Activated CD4-positive, alpha-beta memory T cell treated with anti-CD3 and anti-CD28 coated beads, Interleukin-2, amount 10 ng/mL, durations not matched to agents 7 days and 5 days (primary cell): ENCODE results near the gene LIN54. TPM values are rescaled to one million over a fixed set of nuclear protein-coding genes. Genes with fewer than 3 reads are reported as not detected.
A peak's percentile ranks its signal among the peaks of the same experiment; 100 is the strongest.
"Not testable (repeated sequence)": the region's sequence is repeated elsewhere in the genome, so short reads cannot be mapped to it uniquely, and the experiment has no call there.

Source experiments
- CTCF ChIA-PET: fragments of 350-600 bp; sonication (Branson Sonifier 250); formaldehyde crosslinking; loops from one replicate; lab custom pipeline; 2021; ENCODE audit warnings: antibody characterized with exemption, inconsistent platforms; lab: Charles Lee
- POLR2A ChIA-PET: fragments of 350-600 bp; sonication (Branson Sonifier 250); formaldehyde crosslinking; loops from one replicate; lab custom pipeline; 2021; ENCODE audit warnings: antibody characterized with exemption; lab: Charles Lee
- DNase-seq: peaks from one replicate; pipeline ENCODE4 v3.0.0-alpha.2; 2020
- H3K27ac Mint-ChIP-seq: one replicate; pipeline ENCODE4 v1.8.0; 2021; ENCODE audit warnings: mild to moderate bottlenecking, mixed read lengths
- H3K27me3 Mint-ChIP-seq: one replicate; pipeline ENCODE4 v1.8.0; 2021; ENCODE audit warnings: mixed read lengths
- H3K36me3 Mint-ChIP-seq: one replicate; pipeline ENCODE4 v1.8.0; 2021; ENCODE audit warnings: low read depth, mixed read lengths
- H3K4me1 Mint-ChIP-seq: one replicate; pipeline ENCODE4 v1.8.0; 2021; ENCODE audit warnings: mixed read lengths
- H3K4me3 Mint-ChIP-seq: one replicate; pipeline ENCODE4 v1.8.0; 2021; ENCODE audit warnings: mild to moderate bottlenecking, mixed read lengths
- H3K9me3 Mint-ChIP-seq: one replicate; pipeline ENCODE4 v1.8.0; 2021; ENCODE audit warnings: mixed read lengths
- total RNA-seq, 2 experiments: library from RNA; stranded (reverse); gene quantifications; one replicate each; pipeline ENCODE4 v1.2.3, GENCODE V29; 2021

Gene LIN54
- 10 to 100 TPM; 34.6 to 36.9 TPM for total RNA-seq

DNA sequence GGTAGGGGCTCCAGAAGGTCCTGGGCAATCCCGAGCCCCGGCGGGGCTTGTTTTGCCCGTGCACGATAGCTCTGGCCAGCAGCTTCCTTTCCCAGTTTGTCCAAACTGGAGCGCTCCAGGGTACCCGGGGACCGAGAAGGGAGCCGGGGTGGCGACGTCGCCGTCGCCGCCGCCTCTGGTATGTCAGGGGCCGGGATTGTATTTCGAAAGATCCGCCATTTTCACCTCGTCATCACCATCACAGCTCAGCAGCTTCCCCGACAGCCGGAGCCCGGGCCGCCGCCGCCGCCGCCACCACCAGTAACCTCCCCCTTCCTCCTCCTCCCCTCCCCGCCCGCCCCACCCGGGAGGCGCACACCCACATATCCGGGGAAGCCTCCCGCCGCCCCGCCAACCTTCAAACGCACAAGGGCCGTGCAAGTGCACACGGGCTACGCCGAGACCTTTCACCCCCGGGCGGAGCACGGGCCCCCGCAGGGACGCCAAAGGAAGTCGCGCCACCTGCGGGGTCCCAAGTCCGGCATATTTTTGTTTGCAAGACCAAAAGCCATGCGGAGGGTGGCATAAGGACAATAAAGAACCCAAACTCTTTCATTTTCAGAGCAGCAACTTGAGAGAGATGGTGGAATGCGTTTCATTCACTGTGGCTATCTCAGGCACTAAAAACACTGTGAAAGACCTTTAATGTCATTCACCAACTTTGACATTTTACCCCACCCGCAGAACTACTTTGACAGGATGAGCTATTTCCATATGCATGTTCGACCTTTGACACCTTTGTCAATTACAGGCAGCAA is at the start of gene LIN54:
TSS of gene LIN54 (minus strand) at position 302 of the 797 bp plus-strand sequence. CDS start 25,979 bp downstream, outside the sequence.
- DNase-seq, result peak; percentile 92
- CTCF ChIA-PET, result interaction anchor here (0.7 to 2.4 kb wide), 15 partner anchors 16 to 726 kb away, joined by 3 to 19 read pairs (median 4); partner anchors contain the start of genes COPS4, COQ2, HNRNPD and THAP9
- POLR2A ChIA-PET, result interaction anchor here (0.9 to 5.4 kb wide), 18 partner anchors 9 to 636 kb away, joined by 3 to 96 read pairs (median 7); partner anchors contain the start of genes COPS4, COQ2, HELQ and HNRNPD
- H3K9me3 Mint-ChIP-seq, result no peaks in the 10 kb centered on the region
- peak within 1 kb of the TSS; percentile 100 for H3K4me3 Mint-ChIP-seq
- H3K36me3 Mint-ChIP-seq, result peaks cover 12% of the 10 kb centered on the region
- H3K4me1 Mint-ChIP-seq, result peaks cover 51% of the 10 kb centered on the region
- H3K27me3 Mint-ChIP-seq, result no peaks in the 10 kb centered on the region
- H3K27ac Mint-ChIP-seq, result peak within 1 kb of the TSS; percentile 96

GRCh38 chr4:83054928-83055327 is 44.3 kb upstream of the LIN54 start:
- peaks cover 35% of the 10 kb centered on the region for H3K36me3 Mint-ChIP-seq
- no peaks in the 10 kb centered on the region for H3K4me1 Mint-ChIP-seq
- H3K27me3 Mint-ChIP-seq, result no peaks in the 10 kb centered on the region
- POLR2A ChIA-PET, result interaction anchor here (0.6 kb wide), 1 partner anchor 227 kb away, joined by 4 read pairs; no protein-coding TSS in a partner anchor
- DNase-seq, result no peak
- CTCF ChIA-PET, result interaction anchor here (0.7 to 6.7 kb wide), 9 partner anchors 10 to 402 kb away, joined by 3 to 25 read pairs (median 6); partner anchors contain the start of genes COPS4 and COQ2
- H3K27ac Mint-ChIP-seq, result no peak overlapping the region
- H3K4me3 Mint-ChIP-seq, result no peak overlapping the region
- H3K9me3 Mint-ChIP-seq, result no peaks in the 10 kb centered on the region

DNA sequence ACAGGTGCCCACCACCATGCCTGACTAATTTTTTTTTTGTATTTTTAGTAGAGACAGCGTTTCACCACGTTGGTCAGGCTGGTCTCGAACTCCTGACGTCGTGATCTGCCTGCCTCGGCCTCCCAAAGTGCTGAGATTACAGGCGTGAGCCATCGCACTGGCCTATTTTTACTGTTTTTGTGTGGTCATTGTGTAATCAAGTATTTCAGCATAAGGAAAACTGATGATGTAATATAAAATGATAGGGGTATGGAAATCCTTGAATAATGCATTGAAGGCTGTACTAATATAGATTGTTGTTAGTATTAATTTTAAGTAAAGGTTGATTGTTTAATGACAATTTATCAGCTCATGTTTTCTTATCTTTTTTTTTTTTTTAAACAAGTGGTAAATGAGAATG is 38.2 kb upstream of the LIN54 start:
- H3K4me3 Mint-ChIP-seq, H3K9me3 Mint-ChIP-seq, H3K27ac Mint-ChIP-seq, H3K4me1 Mint-ChIP-seq, H3K27me3 Mint-ChIP-seq, DNase-seq: not testable (repeated sequence)
- CTCF ChIA-PET, result interaction anchor here (1.9 kb wide), 1 partner anchor 233 kb away, joined by 4 read pairs; no protein-coding TSS in a partner anchor
- peaks cover 36% of the 10 kb centered on the region for H3K36me3 Mint-ChIP-seq
- POLR2A ChIA-PET, result interaction anchor here (1.0 kb wide), 1 partner anchor 14 kb away, joined by 3 read pairs; the partner anchor contains the start of gene COPS4

GRCh38 chr4:83046693-83047473 is 36.3 kb upstream of the LIN54 start:
- Mint-ChIP-seq H3K27me3 (no peaks in the 10 kb centered on the region), H3K36me3 (peaks cover 24% of the 10 kb centered on the region), H3K9me3 (no peaks in the 10 kb centered on the region), H3K4me3 (no peak overlapping the region), H3K4me1 (peaks cover 7% of the 10 kb centered on the region), H3K27ac (no peak overlapping the region)
- ChIA-PET POLR2A (interaction anchor here (1.8 kb wide), 1 partner anchor 12 kb away, joined by 5 read pairs; the partner anchor contains the start of gene COPS4), CTCF (interaction anchor here (1.1 kb wide), 1 partner anchor 31 kb away, joined by 3 read pairs; no protein-coding TSS in a partner anchor)
- no peak for DNase-seq

DNA sequence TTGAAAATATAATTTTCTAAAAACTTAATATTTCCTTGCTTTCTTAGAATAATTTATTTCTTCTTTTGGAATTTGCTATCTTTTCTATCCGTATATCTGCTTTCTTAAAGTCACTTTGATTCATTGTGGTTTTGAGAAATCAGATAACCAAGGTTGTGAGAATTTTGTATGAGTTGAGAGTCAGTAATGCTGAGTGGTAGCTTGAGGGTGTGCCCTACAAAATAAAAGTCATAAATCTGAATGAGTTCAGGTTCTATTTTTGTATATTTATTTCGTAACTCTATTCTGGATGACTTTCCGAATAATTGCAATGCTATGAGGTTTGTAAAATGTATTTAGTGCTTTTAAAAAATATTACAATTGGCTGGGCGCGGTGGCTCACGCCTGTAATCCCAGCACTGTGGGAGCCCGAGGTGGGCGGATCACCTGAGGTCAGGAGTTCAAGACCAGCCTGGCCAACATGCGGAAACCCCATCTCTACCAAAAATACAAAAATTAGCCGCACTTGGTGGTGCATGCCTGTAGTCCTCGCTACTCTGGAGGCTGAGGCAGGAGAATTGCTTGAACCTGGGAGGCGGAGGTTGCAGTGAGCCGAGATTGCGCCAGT is 33.3 kb upstream of the LIN54 start:
- no peak overlapping the region for H3K4me3 Mint-ChIP-seq
- ChIA-PET CTCF (interaction anchor here (0.7 kb wide), 1 partner anchor 498 kb away, joined by 3 read pairs; no protein-coding TSS in a partner anchor), POLR2A (interaction anchor here (1.1 kb wide), 1 partner anchor 9 kb away, joined by 3 read pairs; the partner anchor contains the start of gene COPS4)
- H3K9me3 Mint-ChIP-seq, result no peaks in the 10 kb centered on the region
- no peak overlapping the region for H3K27ac Mint-ChIP-seq
- no peaks in the 10 kb centered on the region for H3K27me3 Mint-ChIP-seq
- peaks cover 14% of the 10 kb centered on the region for H3K4me1 Mint-ChIP-seq
- peaks cover 9% of the 10 kb centered on the region for H3K36me3 Mint-ChIP-seq
- DNase-seq, result no peak

DNA sequence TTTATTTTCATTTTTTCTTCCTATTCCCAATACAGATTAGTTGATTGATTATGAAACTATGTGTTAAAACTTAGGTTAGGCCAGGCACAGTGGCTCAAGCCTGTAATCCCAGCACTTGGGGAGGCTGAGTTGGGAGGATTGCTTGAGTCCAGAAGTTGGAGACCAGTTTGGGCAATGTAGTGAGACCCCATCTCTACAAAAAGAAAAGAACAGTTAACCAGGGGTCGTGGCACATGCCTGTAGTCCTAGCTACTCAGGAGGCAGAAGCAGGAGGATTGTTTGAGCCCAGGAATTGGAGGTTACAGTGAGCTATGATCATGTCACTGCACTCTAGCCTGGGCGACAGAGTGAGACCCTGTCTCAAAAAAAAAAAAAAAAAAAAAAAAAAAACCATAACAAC is 32.5 kb upstream of the LIN54 start:
- POLR2A ChIA-PET, result interaction anchor here (1.1 kb wide), 1 partner anchor 8 kb away, joined by 3 read pairs; the partner anchor contains the start of gene COPS4
- H3K4me1 Mint-ChIP-seq, result peaks cover 17% of the 10 kb centered on the region
- H3K4me3 Mint-ChIP-seq, H3K27ac Mint-ChIP-seq, DNase-seq, H3K27me3 Mint-ChIP-seq, H3K9me3 Mint-ChIP-seq, H3K36me3 Mint-ChIP-seq: not testable (repeated sequence)
- CTCF ChIA-PET, result interaction anchor here (0.7 to 0.8 kb wide), 3 partner anchors 14 to 499 kb away, joined by 3 read pairs; no protein-coding TSS in a partner anchor

GRCh38 chr4:83040269-83040668 is 29.6 kb upstream of the LIN54 start:
- H3K4me3 Mint-ChIP-seq, result no peak overlapping the region
- DNase-seq, result no peak
- H3K9me3 Mint-ChIP-seq, result no peaks in the 10 kb centered on the region
- H3K4me1 Mint-ChIP-seq, result peaks cover 35% of the 10 kb centered on the region
- no peak overlapping the region for H3K27ac Mint-ChIP-seq
- H3K36me3 Mint-ChIP-seq, result peaks cover 5% of the 10 kb centered on the region
- no peaks in the 10 kb centered on the region for H3K27me3 Mint-ChIP-seq
- ChIA-PET POLR2A (interaction anchor here (0.5 to 1.1 kb wide), 2 partner anchors 151 to 244 kb away, joined by 3 read pairs; partner anchors contain the start of gene COQ2), CTCF (interaction anchor here (1.6 kb wide), 1 partner anchor 18 kb away, joined by 3 read pairs; no protein-coding TSS in a partner anchor)

DNA sequence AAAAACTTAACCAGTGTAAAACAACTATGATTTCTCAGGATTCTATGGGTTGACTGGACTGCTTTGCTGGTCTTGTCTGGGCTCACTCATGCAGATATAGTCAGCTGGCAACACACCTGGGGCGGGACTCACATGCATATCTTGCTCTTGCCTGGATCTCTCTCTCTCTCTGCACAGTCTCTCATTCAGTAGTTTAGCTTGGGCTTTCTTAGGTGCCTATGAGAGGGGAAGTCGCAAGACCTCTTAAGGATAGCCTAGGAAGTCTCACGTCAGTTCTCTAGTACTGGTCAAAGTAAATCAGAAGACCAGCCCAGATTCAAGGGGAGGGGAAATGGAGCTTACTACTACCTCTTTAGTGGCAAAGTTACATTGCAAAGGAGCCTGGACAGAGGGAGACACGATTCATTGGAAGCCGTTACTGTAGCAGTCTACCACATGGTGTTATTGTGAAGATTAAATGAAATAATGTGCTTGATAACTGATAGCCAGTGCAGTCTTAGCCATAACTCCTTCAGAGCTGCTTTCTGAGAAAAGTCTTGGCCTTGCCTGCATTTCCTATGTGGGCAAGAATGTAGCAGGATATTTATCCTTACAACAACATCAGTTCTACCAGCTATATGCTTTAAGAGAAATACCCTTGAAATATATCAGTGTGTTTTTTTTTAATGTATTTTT is 26.5 kb upstream of the LIN54 start:
- Mint-ChIP-seq H3K27me3 (no peaks in the 10 kb centered on the region), H3K36me3 (peaks cover 5% of the 10 kb centered on the region), H3K9me3 (no peaks in the 10 kb centered on the region), H3K4me1 (peaks cover 34% of the 10 kb centered on the region), H3K27ac (no peak overlapping the region), H3K4me3 (peak overlapping the region; percentile 3)
- ChIA-PET POLR2A (interaction anchor here (0.6 to 2.0 kb wide), 4 partner anchors 26 to 1565 kb away, joined by 3 to 12 read pairs (median 6); partner anchors contain the start of genes COQ2, LIN54 and THAP9), CTCF (interaction anchor here (0.8 to 2.1 kb wide), 5 partner anchors 17 to 247 kb away, joined by 3 to 7 read pairs (median 3); partner anchors contain the start of gene COQ2)
- DNase-seq, result no peak

DNA sequence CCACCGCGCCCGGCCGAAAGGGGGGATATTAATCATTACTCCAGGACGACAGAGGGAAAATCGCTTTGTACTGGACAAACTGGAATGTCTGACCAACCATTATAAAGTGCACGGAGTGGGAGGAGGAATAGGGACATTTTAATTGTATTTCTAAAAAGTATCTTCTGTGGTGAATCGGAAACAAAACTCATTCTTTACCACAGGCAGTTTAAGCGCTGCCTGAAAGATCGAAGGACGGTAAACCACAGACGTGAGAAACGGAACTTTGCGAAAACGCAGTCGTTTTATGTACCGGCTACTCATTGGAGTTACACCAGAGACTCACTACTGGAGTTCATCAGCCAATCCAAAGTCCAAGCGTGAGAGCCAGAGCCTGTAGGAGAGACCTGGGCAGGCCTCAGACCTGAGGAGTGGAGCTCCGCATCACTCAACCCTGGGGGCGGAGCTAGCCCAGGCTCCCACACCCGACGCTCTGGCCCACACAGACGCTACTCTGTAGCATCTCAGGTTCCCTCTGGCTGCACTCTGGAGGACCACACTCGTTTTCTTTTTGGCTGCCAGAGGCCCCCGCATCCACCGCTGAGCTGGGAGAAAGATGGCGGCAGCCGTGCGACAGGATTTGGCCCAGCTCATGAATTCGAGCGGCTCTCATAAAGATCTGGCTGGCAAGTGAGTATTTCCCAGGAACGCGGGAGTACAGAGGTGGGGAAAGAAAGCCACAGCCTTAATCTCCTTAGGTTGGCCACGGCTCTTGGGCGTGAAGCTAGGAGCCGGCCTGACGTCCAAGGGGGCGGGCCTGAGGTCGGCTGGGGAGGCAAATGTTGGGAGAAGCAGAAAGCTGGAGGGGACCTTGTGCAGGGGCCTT is 24.2 kb upstream of the LIN54 start, which contains the start of gene COPS4:
TSS of gene COPS4 (plus strand) at position 554 of the 865 bp plus-strand sequence. CDS start at position 596, 42 bp downstream.
- Mint-ChIP-seq H3K27ac (peak within 1 kb of the TSS; percentile 99), H3K27me3 (peaks cover 11% of the 10 kb centered on the region), H3K36me3 (peaks cover 5% of the 10 kb centered on the region), H3K4me1 (peaks cover 31% of the 10 kb centered on the region), H3K4me3 (peak within 1 kb of the TSS; percentile 95), H3K9me3 (no peaks in the 10 kb centered on the region)
- ChIA-PET CTCF (interaction anchor here (0.6 to 1.8 kb wide), 25 partner anchors 11 to 606 kb away, joined by 3 to 28 read pairs (median 5); partner anchors contain the start of genes COQ2 and LIN54), POLR2A (interaction anchor here (0.6 to 1.9 kb wide), 35 partner anchors 8 to 606 kb away, joined by 3 to 96 read pairs (median 4); partner anchors contain the start of genes COQ2, HELQ, LIN54 and MRPS18C)
- peak; percentile 97 for DNase-seq

- Mint-ChIP-seq H3K4me1 (peaks cover 5% of the 10 kb centered on the region), H3K4me3 (no peak overlapping the region), H3K27me3 (peaks cover 21% of the 10 kb centered on the region), H3K27ac (no peak overlapping the region), H3K9me3 (peaks cover 5% of the 10 kb centered on the region), H3K36me3 (peaks cover 7% of the 10 kb centered on the region)
- ChIA-PET CTCF (no interaction called here), POLR2A (interaction anchor here (1.4 kb wide), 1 partner anchor 17 kb away, joined by 6 read pairs; no protein-coding TSS in a partner anchor)
- no peak for DNase-seq
These were observed 19.1 kb upstream of the LIN54 start for GRCh38 chr4:83029688-83030087.
